BJ (cell line): ENCODE measurements around the gene THYN1. TPM values are rescaled to one million over a fixed set of nuclear protein-coding genes. Genes with fewer than 3 reads are reported as not detected.
"Not testable (repeated sequence)": the region's sequence is repeated elsewhere in the genome, so short reads cannot be mapped to it uniquely, and the experiment has no call there.

Experiments used
- CTCF ChIA-PET: fragments of 350-600 bp; formaldehyde crosslinking; extraction: SDS; loops from one replicate; lab custom pipeline; 2021; ENCODE audit warnings: antibody characterized with exemption, inconsistent platforms; lab: Yijun Ruan, JAX
- POLR2A ChIA-PET: fragments of 300-600 bp; sonication (Branson Sonifier 250); formaldehyde crosslinking; extraction: SDS; loops from one replicate; lab custom pipeline; 2021; ENCODE audit warnings: antibody characterized with exemption; lab: Charles Lee
- DNase-seq: peaks from one replicate; pipeline ENCODE4 v3.0.0-alpha.2; 2011; ENCODE audit warnings: low read depth
- H3K27me3 ChIP-seq: 2 replicates; pipeline ENCODE4 v1.6.0; 2011; ENCODE audit warnings: low read length; ENCODE audit not compliant: control insufficient read depth, insufficient read depth
- H3K36me3 ChIP-seq: 2 replicates; pipeline ENCODE4 v1.5.1; 2011; ENCODE audit warnings: low read length; ENCODE audit not compliant: control insufficient read depth, insufficient read depth
- H3K4me3 ChIP-seq: 2 replicates; pipeline ENCODE4 v1.5.1; 2011; ENCODE audit warnings: low read depth, mild to moderate bottlenecking, control low read depth, low read length
- polyA plus RNA-seq: library from polyadenylated mRNA; depleted of rRNA; stranded (reverse); fragments of >200 nt; gene quantifications from 2 replicates; pipeline ENCODE4 v1.2.3, GENCODE V29; 2011
- TF ChIP-seq, protein P1 (sequence below): IDR thresholded peaks from 2 replicates; pipeline ENCODE4 v1.5.1; 2011; ENCODE audit warnings: low read depth, mild to moderate bottlenecking, control low read depth, inconsistent platforms, low read length, moderate library complexity; ENCODE audit not compliant: insufficient read depth

The THYN1 gene
- polyA plus RNA-seq, 1 experiment, result 38.2 TPM

DNA sequence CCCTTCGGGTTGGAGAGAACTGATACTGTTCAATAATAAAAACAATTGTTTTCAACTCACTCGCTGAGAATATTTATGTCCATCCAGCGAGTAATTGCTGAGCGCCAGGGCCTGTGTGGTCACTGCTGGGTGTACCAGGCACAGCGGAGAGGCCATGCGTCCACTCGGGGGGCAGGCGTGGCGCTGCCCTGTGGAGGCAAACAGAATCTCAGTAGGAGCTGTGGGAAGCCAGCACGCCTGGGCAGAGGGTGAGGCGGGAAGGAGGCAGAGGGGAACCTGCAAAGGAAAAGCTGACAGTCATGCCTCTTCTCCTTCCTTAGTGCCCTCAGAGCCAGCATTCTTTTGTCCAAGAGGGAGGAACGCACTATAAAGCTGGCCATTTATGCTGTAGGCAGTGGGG lies 34.4 kb upstream of the THYN1 start:
- ChIA-PET POLR2A (no interaction called here), CTCF (no interaction called here)
- TF ChIP-seq, protein P1, sequence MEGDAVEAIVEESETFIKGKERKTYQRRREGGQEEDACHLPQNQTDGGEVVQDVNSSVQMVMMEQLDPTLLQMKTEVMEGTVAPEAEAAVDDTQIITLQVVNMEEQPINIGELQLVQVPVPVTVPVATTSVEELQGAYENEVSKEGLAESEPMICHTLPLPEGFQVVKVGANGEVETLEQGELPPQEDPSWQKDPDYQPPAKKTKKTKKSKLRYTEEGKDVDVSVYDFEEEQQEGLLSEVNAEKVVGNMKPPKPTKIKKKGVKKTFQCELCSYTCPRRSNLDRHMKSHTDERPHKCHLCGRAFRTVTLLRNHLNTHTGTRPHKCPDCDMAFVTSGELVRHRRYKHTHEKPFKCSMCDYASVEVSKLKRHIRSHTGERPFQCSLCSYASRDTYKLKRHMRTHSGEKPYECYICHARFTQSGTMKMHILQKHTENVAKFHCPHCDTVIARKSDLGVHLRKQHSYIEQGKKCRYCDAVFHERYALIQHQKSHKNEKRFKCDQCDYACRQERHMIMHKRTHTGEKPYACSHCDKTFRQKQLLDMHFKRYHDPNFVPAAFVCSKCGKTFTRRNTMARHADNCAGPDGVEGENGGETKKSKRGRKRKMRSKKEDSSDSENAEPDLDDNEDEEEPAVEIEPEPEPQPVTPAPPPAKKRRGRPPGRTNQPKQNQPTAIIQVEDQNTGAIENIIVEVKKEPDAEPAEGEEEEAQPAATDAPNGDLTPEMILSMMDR, result no peak
- Histone ChIP-seq H3K36me3 (no peaks in the 10 kb centered on the region), H3K4me3 (no peak overlapping the region), H3K27me3 (no peaks in the 10 kb centered on the region; the same call in 1 of the 2 replicates)
- no peak for DNase-seq

DNA sequence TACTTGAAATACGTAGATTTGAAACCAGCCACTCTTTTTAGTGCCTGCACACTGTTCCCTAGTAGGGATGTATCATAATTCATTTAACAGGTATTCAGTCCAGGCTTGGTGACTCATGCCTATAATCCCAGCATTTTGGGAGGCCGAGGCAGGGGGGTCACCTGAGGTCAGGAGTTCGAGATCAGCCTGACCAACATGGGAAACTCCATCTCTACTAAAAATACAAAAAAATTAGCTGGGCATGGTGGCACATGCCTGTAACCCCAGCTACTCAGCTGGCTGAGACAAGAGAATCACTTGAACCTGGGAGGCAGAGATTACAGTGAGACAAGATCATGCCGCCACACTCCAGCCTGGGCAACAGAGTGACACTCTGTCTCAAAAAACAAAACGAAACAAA lies 31.2 kb upstream of the THYN1 start:
- H3K4me3 ChIP-seq, H3K27me3 ChIP-seq, POLR2A ChIA-PET, DNase-seq, H3K36me3 ChIP-seq: not testable (repeated sequence)
- CTCF ChIA-PET, result interaction anchor here (0.8 kb wide), 1 partner anchor 469 kb away, joined by 4 read pairs; no protein-coding TSS in a partner anchor

DNA sequence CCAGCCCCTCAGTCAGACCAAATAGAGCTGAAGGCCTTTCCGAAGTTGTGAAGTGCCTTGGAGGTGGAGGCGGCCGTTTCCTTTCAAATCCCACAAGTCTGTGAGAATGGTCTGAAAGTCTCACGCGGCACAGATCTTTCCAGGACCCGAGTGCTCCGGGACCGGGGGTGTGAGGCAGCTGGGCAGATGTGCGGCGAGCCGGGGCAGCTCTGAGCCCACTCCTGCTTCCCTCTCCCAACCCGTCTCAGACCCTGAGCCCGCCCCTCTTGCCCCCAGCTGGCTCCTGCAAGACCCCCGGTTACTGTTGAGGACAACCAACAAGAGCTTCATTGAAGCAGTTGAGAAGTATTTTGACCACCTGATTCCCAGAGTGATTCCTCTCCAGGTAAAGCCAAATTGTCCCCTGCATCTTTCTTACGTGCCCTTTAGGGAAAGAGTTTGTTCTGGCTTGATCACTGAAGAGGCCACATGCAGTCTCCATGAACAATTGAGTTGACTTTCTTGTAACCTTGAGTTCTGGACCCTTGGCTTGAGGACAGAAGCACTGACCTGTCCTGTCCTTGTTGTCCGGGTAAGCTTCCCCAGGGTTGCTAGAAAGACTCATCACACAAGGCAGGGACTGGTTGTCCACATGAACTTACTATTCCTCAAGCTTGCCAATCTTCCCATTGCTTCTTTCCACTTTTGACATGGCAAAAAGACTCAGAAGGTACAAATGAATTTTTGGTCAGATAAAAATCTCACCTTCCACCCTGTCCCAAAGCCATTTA lies 30.5 kb upstream of the THYN1 start:
- no peaks in the 10 kb centered on the region for H3K36me3 ChIP-seq
- POLR2A ChIA-PET, result no interaction called here
- no peak overlapping the region for H3K4me3 ChIP-seq
- no peaks in the 10 kb centered on the region; the same call in 1 of the 2 replicates for H3K27me3 ChIP-seq
- CTCF ChIA-PET, result interaction anchor here (1.8 kb wide), 1 partner anchor 22 kb away, joined by 5 read pairs; no protein-coding TSS in a partner anchor
- TF ChIP-seq, protein P1, result no peak
- no peak for DNase-seq

DNA sequence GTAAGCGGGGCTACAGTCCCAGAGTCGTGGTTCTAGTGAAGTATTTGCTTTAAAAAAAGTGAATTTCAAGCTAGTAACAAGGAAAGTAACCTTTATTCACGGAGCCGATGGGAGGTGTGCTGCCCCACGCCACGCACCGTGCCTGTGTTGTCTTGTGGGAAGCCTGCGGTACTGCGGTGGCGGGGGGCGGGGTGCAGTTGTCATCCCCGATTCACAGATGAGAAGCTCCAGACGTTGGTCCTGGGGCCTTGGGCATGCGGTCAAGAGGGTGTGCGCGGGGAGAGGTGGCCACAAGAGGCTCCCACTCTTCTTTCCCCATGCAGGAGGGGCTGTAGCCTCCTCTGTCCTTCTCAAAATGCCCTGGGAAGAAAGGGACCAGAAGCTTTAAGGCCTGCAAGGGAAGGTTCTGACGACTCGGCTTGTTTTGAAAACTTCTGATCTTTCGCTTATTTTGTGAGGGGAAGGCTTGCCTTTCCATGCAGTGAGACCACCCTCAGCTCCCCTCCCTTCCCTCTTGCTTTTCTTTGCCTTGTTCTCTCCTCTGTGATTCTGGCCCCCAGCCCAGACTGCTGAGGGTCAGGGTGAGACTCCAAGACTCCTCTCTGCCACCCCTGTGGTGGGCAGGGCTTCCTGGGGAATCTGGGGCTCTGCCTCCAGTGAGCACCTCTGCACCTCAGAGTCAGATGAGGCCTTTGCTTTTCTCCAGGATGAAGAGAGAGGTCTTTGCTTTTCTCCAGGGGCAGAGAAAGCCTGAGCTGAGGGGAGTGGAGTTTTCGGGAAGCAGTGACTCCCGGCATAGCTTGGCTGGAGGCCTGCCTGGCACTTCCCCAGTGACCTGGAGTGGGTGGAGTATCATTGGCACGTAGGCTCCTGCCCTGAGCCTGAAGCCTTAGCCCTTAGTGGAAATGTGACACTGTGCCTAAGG lies 29.2 kb upstream of the THYN1 start:
- no peak for DNase-seq
- TF ChIP-seq, protein P1, result no peak
- POLR2A ChIA-PET, result no interaction called here
- Histone ChIP-seq H3K36me3 (no peaks in the 10 kb centered on the region), H3K4me3 (no peak overlapping the region), H3K27me3 (peaks cover 9% of the 10 kb centered on the region)
- CTCF ChIA-PET, result interaction anchor here (1.8 kb wide), 1 partner anchor 20 kb away, joined by 5 read pairs; no protein-coding TSS in a partner anchor

DNA sequence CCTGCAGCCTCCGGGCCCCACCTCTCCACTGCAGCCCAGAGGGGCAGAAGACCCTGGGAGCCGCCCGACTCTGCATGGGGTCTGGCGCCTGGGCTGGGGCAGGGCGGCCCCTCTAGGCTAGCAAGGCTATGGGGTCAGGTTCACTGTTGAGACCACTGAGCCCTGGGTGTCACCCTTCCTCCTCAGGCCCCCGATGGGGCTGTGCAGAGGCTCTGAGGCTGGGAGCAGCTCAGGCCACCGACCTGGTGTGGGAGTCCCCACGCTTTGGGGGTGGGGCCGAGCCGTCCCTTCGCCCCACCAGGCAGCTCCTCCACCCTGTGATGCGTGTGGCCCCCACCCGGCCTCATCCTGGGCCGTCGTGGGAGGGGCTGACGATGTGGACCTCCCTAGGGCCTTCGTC lies 28.5 kb upstream of the THYN1 start:
- CTCF ChIA-PET, result interaction anchor here (1.8 kb wide), 1 partner anchor 20 kb away, joined by 5 read pairs; no protein-coding TSS in a partner anchor
- peaks cover 12% of the 10 kb centered on the region for H3K27me3 ChIP-seq
- H3K36me3 ChIP-seq, DNase-seq, H3K4me3 ChIP-seq, POLR2A ChIA-PET: not testable (repeated sequence)

DNA sequence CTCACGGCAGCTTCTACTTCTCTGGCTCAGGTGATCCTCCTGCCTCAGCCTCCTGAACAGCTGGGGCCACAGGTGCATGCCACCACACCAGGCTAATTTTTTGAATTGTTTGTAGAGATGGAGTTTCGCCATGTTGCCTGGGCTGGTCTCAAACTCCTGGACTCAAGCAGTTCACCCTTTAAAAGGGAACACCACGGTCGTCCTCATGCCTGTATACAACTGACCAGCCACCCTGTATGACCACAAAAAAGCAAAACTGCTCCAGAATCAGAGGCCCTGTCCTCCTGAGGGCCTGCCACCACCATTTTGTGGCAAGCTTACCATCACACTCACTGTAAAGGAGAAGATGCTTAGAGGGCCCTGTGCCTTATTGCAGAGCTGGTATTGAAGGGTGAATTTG lies 25.2 kb upstream of the THYN1 start:
- TF ChIP-seq, protein P1, result no peak
- DNase-seq, result no peak
- peaks cover 33% of the 10 kb centered on the region for H3K27me3 ChIP-seq
- ChIA-PET POLR2A (no interaction called here), CTCF (interaction anchor here (0.6 to 0.9 kb wide), 3 partner anchors 12 to 228 kb away, joined by 3 to 5 read pairs (median 3); no protein-coding TSS in a partner anchor)
- no peaks in the 10 kb centered on the region for H3K36me3 ChIP-seq
- H3K4me3 ChIP-seq, result no peak overlapping the region
